GM19025 (cell line): ENCODE data around the gene CDC42BPB.

Experiments
- ATAC-seq: cut with Tn5 transposase; IDR thresholded peaks from one replicate; pipeline ENCODE4 v1.9.1; 2021; ENCODE audit warnings: mild to moderate bottlenecking, low read depth, moderate library complexity; ENCODE audit not compliant: unreplicated experiment

Gene CDC42BPB

GRCh38 chr14:103001651-103002396 is 55.5 kb downstream of the CDC42BPB start:
- ATAC-seq = no peak

GRCh38 chr14:103001226-103001625 is 56.1 kb downstream of the CDC42BPB start:
- no peak for ATAC-seq

- ATAC-seq = no peak
Observed at GRCh38 chr14:103000291-103000921, 56.9 kb downstream of the CDC42BPB start.

- ATAC-seq = no peak
Observed at GRCh38 chr14:102999227-102999895, 58.0 kb downstream of the CDC42BPB start.

- ATAC-seq = no peak
Observed at GRCh38 chr14:102998393-102998792, 59.0 kb downstream of the CDC42BPB start.

GRCh38 chr14:102996941-102997340 is 60.4 kb downstream of the CDC42BPB start:
- ATAC-seq = no peak

- no peak for ATAC-seq
Observed at GRCh38 chr14:102994689-102995088, 62.7 kb downstream of the CDC42BPB start.

- no peak for ATAC-seq
Observed at GRCh38 chr14:102993523-102993922, 63.8 kb downstream of the CDC42BPB start.

GRCh38 chr14:102991376-102991775 is 66.0 kb downstream of the CDC42BPB start:
- ATAC-seq = no peak

- ATAC-seq = no peak
Observed at GRCh38 chr14:102988054-102988453, 69.3 kb downstream of the CDC42BPB start.

- ATAC-seq = no peak
Observed at GRCh38 chr14:102986810-102987579, 70.4 kb downstream of the CDC42BPB start.

- peak; percentile 93 for ATAC-seq
Observed at GRCh38 chr14:102985665-102986064, 71.7 kb downstream of the CDC42BPB start.

- no peak for ATAC-seq
Observed at GRCh38 chr14:102984336-102985102, 72.8 kb downstream of the CDC42BPB start.

GRCh38 chr14:102983496-102983895 is 73.9 kb downstream of the CDC42BPB start:
- ATAC-seq = no peak

- no peak for ATAC-seq
Observed at GRCh38 chr14:102982852-102983470, 74.4 kb downstream of the CDC42BPB start.

- no peak for ATAC-seq
Observed at GRCh38 chr14:102980409-102980810, 76.9 kb downstream of the CDC42BPB start.

GRCh38 chr14:102979406-102979805 is 77.9 kb downstream of the CDC42BPB start:
- ATAC-seq = no peak

GRCh38 chr14:102977475-102977874 is 79.9 kb downstream of the CDC42BPB start:
- ATAC-seq = no peak

GRCh38 chr14:102975662-102976061 is 81.7 kb downstream of the CDC42BPB start:
- ATAC-seq = no peak
